HCT116 (cell line): ENCODE measurements around the gene WDPCP.

Experiments
- CBX3 ChIP-seq: IDR thresholded peaks from 2 replicates; pipeline ENCODE4 v1.6.1; 2012; ENCODE audit warnings: low read depth
- EGR1 ChIP-seq: IDR thresholded peaks from 2 replicates; pipeline ENCODE4 v1.6.1; 2012; ENCODE audit warnings: low read depth
- EZH2 ChIP-seq: fragments of 200-600 bp; sonication (generic); IDR thresholded peaks from 2 replicates; pipeline ENCODE4 v1.6.1; 2017; ENCODE audit warnings: antibody characterized with exemption, mixed run types
- EZH2phosphoT487 ChIP-seq: fragments of 200-600 bp; IDR thresholded peaks from 2 replicates; pipeline ENCODE4 v1.6.1; 2018; ENCODE audit warnings: antibody characterized with exemption, borderline replicate concordance
- POLR2A ChIP-seq: IDR thresholded peaks from 2 replicates; pipeline ENCODE4 v1.7.0; 2011; ENCODE audit warnings: borderline replicate concordance; ENCODE audit not compliant: insufficient read depth, insufficient read length; ENCODE audit errors: extremely low read depth
- POLR2AphosphoS5 ChIP-seq: IDR thresholded peaks from 2 replicates; pipeline ENCODE4 v1.6.1; 2011; ENCODE audit warnings: mild to moderate bottlenecking, low read depth, low read length, moderate library complexity
- RAD21 ChIP-seq: IDR thresholded peaks from 2 replicates; pipeline ENCODE4 v1.6.1; 2012; ENCODE audit warnings: low read depth, mild to moderate bottlenecking
- SP1 ChIP-seq: IDR thresholded peaks from 2 replicates; pipeline ENCODE4 v1.6.1; 2012; ENCODE audit warnings: low read depth
- ZNF274 ChIP-seq: fragments of 200-500 bp; sonication (Bioruptor generic); IDR thresholded peaks from 2 replicates; pipeline ENCODE4 v1.6.1; 2014; ENCODE audit warnings: mild to moderate bottlenecking, low read depth, low read length, inconsistent platforms
- TF ChIP-seq, protein P1 (sequence below), 3 experiments: fragments of 200-600 bp in 1 of 3; sonication (generic) in 1 of 3; IDR thresholded peaks in 2 of 3; conservative IDR thresholded peaks in 1 of 3; 2 replicates each; pipeline ENCODE4 v1.5.1; 2012 to 2017; ENCODE audit warnings: low read depth in 2 of 3, low read length in 2 of 3, antibody characterized with exemption in 1 of 3, borderline replicate concordance in 1 of 3, control low read depth in 1 of 3, mild to moderate bottlenecking in 1 of 3, mixed read lengths in 1 of 3, mixed run types in 1 of 3, moderate library complexity in 1 of 3; ENCODE audit not compliant: insufficient read depth in 1 of 3
- TF ChIP-seq, protein P2 (sequence below): IDR thresholded peaks from 2 replicates; pipeline ENCODE4 v1.6.1; 2012; ENCODE audit warnings: low read depth
- TF ChIP-seq, protein P3 (sequence below): IDR thresholded peaks from 2 replicates; pipeline ENCODE4 v1.6.1; 2012
- TF ChIP-seq, protein P4 (sequence below): IDR thresholded peaks from 2 replicates; pipeline ENCODE4 v1.6.1; 2011; ENCODE audit warnings: mild to moderate bottlenecking, low read length, moderate library complexity; ENCODE audit not compliant: insufficient replicate concordance; ENCODE audit errors: extremely low read depth

DNA sequence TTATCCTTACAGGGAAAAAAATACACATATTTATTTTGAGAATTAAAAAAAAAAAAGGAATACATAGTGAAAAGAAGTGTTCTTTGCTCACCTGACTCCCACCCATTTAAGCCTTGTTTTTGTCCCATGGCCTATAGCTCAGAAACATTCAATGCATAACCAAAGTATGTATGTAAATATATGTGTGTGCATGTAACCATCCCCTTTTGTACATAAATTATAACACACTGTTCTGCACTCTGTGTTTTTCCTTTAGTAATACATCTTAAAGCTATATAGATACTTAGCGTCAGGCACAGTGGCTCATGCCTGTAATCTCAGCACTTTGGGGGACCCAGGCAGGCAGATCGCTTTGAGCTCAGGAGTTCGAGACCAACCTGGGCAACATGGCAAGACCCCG lies 22.2 kb upstream of the WDPCP start:
- TF ChIP-seq, protein P1, sequence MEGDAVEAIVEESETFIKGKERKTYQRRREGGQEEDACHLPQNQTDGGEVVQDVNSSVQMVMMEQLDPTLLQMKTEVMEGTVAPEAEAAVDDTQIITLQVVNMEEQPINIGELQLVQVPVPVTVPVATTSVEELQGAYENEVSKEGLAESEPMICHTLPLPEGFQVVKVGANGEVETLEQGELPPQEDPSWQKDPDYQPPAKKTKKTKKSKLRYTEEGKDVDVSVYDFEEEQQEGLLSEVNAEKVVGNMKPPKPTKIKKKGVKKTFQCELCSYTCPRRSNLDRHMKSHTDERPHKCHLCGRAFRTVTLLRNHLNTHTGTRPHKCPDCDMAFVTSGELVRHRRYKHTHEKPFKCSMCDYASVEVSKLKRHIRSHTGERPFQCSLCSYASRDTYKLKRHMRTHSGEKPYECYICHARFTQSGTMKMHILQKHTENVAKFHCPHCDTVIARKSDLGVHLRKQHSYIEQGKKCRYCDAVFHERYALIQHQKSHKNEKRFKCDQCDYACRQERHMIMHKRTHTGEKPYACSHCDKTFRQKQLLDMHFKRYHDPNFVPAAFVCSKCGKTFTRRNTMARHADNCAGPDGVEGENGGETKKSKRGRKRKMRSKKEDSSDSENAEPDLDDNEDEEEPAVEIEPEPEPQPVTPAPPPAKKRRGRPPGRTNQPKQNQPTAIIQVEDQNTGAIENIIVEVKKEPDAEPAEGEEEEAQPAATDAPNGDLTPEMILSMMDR (IDR thresholded peaks at IDR 0.05 in 2 of 3, conservative IDR thresholded peaks at IDR 0.05 in 1 of 3; ENCODE audit: borderline replicate concordance in 1 of 3, insufficient read depth in 1 of 3, low read depth in 2 of 3, low read length in 2 of 3): no peak
- TF ChIP-seq EZH2 (no peak), SP1 (no peak), POLR2A (no peak), EZH2phosphoT487 (no peak), ZNF274 (no peak), CBX3 (no peak), POLR2AphosphoS5 (no peak), EGR1 (no peak), RAD21 (no peak)
- TF ChIP-seq, protein P2, sequence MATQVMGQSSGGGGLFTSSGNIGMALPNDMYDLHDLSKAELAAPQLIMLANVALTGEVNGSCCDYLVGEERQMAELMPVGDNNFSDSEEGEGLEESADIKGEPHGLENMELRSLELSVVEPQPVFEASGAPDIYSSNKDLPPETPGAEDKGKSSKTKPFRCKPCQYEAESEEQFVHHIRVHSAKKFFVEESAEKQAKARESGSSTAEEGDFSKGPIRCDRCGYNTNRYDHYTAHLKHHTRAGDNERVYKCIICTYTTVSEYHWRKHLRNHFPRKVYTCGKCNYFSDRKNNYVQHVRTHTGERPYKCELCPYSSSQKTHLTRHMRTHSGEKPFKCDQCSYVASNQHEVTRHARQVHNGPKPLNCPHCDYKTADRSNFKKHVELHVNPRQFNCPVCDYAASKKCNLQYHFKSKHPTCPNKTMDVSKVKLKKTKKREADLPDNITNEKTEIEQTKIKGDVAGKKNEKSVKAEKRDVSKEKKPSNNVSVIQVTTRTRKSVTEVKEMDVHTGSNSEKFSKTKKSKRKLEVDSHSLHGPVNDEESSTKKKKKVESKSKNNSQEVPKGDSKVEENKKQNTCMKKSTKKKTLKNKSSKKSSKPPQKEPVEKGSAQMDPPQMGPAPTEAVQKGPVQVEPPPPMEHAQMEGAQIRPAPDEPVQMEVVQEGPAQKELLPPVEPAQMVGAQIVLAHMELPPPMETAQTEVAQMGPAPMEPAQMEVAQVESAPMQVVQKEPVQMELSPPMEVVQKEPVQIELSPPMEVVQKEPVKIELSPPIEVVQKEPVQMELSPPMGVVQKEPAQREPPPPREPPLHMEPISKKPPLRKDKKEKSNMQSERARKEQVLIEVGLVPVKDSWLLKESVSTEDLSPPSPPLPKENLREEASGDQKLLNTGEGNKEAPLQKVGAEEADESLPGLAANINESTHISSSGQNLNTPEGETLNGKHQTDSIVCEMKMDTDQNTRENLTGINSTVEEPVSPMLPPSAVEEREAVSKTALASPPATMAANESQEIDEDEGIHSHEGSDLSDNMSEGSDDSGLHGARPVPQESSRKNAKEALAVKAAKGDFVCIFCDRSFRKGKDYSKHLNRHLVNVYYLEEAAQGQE: no peak
- TF ChIP-seq, protein P3, sequence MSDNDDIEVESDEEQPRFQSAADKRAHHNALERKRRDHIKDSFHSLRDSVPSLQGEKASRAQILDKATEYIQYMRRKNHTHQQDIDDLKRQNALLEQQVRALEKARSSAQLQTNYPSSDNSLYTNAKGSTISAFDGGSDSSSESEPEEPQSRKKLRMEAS: no peak
- TF ChIP-seq, protein P4, sequence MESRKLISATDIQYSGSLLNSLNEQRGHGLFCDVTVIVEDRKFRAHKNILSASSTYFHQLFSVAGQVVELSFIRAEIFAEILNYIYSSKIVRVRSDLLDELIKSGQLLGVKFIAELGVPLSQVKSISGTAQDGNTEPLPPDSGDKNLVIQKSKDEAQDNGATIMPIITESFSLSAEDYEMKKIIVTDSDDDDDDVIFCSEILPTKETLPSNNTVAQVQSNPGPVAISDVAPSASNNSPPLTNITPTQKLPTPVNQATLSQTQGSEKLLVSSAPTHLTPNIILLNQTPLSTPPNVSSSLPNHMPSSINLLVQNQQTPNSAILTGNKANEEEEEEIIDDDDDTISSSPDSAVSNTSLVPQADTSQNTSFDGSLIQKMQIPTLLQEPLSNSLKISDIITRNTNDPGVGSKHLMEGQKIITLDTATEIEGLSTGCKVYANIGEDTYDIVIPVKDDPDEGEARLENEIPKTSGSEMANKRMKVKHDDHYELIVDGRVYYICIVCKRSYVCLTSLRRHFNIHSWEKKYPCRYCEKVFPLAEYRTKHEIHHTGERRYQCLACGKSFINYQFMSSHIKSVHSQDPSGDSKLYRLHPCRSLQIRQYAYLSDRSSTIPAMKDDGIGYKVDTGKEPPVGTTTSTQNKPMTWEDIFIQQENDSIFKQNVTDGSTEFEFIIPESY: no peak
